ENCODE data around the gene RUNX2.
"Not testable (repeated sequence)": the region's sequence is repeated elsewhere in the genome, so short reads cannot be mapped to it uniquely, and the experiment has no call there.

Gene RUNX2

GRCh38 chr6:45532721-45533210 lies 204.6 kb downstream of the RUNX2 start:
- DNase-seq, result no peak

- no peak for DNase-seq
These were observed 205.3 kb downstream of the RUNX2 start for GRCh38 chr6:45533386-45533785.

DNA sequence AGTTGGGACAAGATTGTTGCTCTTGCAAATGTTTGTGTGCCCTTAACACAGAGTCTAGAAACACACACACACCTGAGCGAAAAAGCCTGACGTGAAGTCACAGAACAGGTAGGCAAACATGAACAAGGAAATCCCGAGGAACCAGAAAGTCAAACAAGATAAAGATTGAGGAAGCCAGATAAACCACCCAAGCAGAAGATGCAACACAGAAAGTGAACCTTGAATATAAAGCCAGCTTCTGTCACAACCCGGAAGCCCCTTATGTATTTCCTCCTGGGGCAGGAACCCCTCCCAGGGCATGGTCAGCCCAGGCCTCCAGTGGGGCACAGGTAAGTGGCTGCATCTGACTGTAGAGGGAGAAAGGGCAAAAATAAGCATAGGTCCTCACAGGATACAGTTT lies 207.8 kb downstream of the RUNX2 start:
- DNase-seq, result no peak

- DNase-seq, result no peak
These were observed 209.4 kb downstream of the RUNX2 start for GRCh38 chr6:45537539-45537938.

GRCh38 chr6:45538641-45539547 lies 210.8 kb downstream of the RUNX2 start:
- no peak for DNase-seq

DNA sequence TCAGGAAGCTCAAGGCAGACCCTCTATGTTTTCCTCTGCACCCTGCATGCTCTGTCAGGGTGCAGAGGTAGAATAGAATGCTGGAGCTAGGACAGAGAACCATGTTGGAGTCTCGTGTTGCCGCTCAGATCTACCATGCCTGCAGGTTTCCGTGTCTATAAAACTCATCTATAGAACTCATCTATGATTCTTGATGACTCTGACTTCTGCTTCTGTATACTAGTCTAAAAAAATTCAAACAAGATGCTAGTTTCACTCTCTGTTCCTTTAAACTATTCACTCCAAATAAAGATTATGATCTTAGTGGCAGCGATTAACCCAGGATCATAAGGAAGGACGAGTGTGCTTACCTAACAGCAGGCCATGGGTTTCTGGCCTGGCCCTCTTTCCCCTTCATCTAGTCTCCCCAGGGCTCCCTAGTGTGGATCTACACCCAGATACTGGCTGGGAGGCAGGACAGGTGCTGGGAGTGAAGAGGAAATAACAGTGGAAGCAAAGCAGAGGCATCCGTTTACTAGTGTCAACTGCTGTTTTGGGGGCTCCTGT lies 212.3 kb downstream of the RUNX2 start:
- no peak for DNase-seq

DNA sequence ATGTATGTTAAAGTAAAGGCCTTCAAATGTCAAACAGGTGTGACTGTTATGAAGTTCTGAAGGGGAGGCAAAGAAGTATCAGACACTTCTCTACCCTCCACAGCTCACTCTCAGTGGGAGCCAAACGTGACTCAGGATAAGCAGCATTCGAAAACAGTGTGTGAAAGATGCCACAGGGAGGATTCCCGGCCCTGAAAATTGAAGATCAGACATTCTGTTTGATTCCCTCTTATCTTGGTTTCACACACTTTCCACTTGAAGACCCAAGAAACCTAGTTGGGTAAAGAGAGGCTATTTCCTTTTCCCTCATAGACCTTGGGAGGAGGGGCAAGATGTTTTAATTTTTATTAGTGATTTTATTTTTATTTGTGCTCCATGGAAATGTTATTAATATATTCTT lies 213.8 kb downstream of the RUNX2 start:
- DNase-seq, result no peak

DNA sequence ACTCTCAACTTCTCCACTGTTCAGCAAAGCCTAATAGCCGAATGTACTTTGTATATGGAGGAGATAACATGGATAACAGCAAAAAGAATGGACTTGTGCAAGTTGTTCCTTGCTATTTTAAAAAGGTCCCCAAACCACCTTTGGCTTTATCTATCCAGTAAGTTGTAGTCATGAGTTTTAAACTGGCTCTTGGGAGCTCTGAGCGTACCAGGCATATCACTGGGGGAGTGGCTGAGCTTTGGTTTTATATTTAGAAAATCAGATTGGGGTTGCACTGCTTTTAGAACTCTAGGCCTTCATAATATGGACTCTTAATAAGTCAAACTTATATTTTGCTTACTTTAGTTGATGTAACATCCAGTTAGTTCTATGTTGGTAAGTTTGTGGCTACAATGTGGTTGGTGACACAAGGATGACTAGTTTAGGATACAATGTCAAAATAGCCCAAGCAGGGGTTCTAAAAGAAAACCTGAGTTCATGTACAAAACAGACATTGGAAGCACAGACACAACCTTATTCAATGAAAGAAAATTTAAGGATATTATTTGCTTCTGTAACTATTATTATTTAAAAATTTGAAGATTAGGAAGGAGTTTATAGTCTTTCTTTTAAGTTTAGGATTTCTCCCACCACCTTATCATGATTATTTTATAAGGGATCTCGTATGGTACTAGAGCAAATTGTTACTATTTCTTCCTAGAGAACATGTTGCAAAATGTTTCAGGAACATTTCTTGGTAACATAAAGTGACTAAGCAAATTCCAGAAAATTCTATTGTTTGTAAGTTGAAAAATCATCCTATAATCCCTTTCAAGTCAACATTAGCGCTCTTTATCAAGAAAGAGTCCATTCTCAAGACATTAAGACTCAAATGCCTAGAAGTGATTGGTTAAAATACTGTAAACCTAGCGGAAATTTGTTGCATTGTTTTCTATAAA lies 215.4 kb downstream of the RUNX2 start:
- no peak for DNase-seq

DNA sequence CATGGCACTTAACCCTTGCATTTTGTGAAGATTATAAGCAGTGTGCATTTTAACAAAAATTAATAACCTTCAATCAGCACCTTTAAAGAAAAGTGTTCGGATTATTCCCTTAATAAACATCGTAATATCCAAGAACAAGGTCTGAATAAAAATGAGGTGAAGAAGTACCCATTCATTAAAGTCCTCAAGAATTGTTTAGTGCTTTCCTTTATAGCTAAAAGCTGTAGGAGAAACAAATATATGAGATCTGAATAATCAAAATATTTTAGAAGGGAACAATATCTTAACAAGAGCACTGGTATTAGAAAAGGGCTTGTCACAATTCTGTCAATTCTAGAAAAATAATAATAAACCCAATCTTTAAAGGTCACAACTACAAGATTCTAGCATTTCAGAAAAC lies 217.3 kb downstream of the RUNX2 start:
- DNase-seq, result no peak

- no peak for DNase-seq
These were observed 220.8 kb downstream of the RUNX2 start for GRCh38 chr6:45548657-45549515.

DNA sequence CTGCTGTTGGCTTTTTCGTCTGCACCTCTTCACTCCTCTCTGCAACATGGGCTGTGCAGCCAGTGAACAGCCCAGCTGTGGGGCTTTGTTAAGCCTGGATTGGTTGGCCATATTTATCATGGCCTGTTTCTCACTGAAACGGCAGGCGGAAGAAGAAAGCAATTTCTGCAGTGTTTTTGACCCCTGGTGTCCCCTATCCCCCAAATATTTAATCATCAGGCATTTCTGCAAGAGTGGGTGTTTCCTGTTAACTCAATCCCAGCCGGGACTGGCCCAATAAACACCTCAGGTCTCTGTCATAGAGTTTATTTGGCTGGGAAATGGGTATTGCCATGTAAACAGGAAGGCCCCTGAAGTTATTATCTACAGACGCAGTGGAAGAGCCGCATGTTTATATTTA lies 224.4 kb downstream of the RUNX2 start:
- no peak for DNase-seq

GRCh38 chr6:45553730-45554344 lies 225.7 kb downstream of the RUNX2 start:
- no peak for DNase-seq

- DNase-seq, result no peak
These were observed 226.5 kb downstream of the RUNX2 start for GRCh38 chr6:45554591-45554990.

DNA sequence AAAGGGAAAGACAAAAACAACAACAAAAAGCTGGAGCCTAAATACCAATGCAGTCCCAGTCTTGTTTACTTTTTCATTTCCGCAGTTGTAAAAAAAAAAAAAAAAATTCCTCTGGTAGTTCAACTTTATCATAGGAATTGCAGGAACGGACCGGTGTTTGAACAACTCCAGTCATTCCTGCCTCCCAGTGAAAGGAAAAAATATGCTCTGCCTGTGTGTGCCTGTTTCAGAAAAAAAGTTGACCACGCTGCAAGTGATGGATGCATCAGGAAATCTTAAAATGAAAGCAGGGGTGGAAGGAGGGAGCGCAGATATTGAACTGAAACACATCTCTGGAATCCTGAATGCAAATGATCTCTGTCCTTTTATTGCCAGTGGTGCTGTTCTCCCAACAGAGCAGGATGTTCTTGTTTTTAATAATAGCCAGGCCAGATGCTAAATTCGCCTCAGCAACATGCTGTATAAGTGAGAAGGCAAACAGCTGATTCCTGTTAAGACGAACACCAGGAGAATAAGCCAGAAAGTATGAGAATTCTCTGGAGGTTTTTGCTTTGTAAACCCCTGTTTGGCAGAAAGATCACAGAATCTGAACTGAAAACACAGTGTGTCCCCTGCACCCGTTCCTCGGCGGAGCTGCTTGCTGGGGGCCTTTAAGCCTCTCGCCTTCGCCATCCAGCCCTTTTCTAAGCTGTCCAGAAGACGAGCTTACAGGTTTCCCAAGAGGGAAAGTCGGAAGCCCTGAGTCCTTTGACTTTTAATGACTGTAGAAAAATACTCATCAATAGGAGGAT lies 228.0 kb downstream of the RUNX2 start:
- no peak for DNase-seq

GRCh38 chr6:45556828-45557227 lies 228.7 kb downstream of the RUNX2 start:
- DNase-seq, result no peak

GRCh38 chr6:45557454-45557853 lies 229.3 kb downstream of the RUNX2 start:
- no peak for DNase-seq

GRCh38 chr6:45558858-45559257 lies 230.7 kb downstream of the RUNX2 start:
- no peak for DNase-seq

- not testable (repeated sequence) for DNase-seq
These were observed 232.2 kb downstream of the RUNX2 start for GRCh38 chr6:45560321-45560820.

DNA sequence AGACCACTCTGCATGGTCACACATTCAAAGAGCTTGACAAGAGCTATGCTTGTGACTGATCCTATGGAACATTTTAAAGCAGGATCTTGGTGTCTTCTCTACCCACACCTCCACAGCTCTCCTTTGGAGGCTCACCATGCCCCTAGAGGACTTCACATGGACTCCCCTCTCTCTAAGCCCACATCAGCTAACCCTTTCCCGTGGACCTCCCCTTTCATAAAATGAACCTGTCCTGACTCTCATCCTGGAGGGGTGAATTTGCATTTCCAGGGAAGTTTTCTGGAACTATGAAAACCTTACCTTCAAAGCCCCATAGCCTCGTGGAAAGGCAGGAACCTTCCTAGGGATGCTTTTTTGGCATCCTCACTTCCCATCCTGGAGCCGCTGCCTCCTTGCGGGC lies 234.0 kb downstream of the RUNX2 start:
- DNase-seq, result no peak

DNA sequence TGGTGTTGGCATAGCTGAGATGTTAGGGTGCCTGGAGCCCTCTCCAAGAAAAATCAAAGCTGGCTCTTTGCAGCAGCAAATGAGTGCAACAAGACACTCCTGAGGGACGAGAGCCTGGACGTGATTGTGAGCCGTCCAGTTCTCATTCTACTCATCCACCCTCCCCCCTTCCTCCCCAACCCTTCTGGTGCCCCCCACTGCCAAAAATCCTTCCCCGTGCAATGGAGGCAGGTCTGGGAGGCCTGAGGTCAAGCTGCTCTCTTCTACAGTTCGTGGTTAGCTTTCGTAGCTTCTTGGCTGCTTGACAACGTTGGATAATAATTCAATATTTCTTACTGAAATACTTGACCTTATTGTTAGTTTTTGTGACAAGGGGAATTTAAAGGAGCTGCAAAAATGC lies 234.9 kb downstream of the RUNX2 start:
- DNase-seq, result no peak

GRCh38 chr6:45563844-45564243 lies 235.7 kb downstream of the RUNX2 start:
- no peak for DNase-seq

All from SIG-M5 (cell line).